ENCODE measurements around the gene AGR2.

GRCh38 chr7:16818732-16819131 is 13.9 kb upstream of the AGR2 start:
- TF ChIP-seq CTCF (conservative IDR thresholded peaks at IDR 0.05) (no peak), EZH2 (IDR thresholded peaks at IDR 0.05; ENCODE audit: low read depth) (no peak)

Measured in PC-9 (cell line).